MM.1S (cell line): Measurements from ENCODE around the gene LNP1.
A peak's percentile ranks its signal among the peaks of the same experiment; 100 is the strongest.

ENCODE experiments used
- DNase-seq: peaks from one replicate; pipeline ENCODE4 v3.0.0-alpha.2; 2015
- H2AFZ ChIP-seq: fragments of 300-600 bp; sonication (generic); 2 replicates; pipeline ENCODE4 v1.6.0; 2016; ENCODE audit warnings: antibody characterized with exemption, low read length
- H3F3A ChIP-seq: fragments of 300-600 bp; sonication (generic); 2 replicates; pipeline ENCODE4 v1.6.1; 2016; ENCODE audit warnings: mild to moderate bottlenecking, antibody characterized with exemption, low read length, moderate library complexity, mixed read lengths; ENCODE audit not compliant: insufficient read depth
- H3K27ac ChIP-seq: fragments of 300-600 bp; sonication (generic); 2 replicates; pipeline ENCODE4 v1.5.1; 2016; ENCODE audit warnings: mild to moderate bottlenecking, low read length
- H3K27me3 ChIP-seq: fragments of 300-600 bp; sonication (generic); replicated peaks from 2 replicates; pipeline ENCODE4 v1.6.0; 2016; ENCODE audit warnings: low read length; ENCODE audit not compliant: insufficient read depth
- H3K36me3 ChIP-seq: fragments of 300-600 bp; sonication (generic); replicated peaks from 2 replicates; pipeline ENCODE4 v1.6.1; 2016; ENCODE audit warnings: mild to moderate bottlenecking, low read length, mixed read lengths; ENCODE audit not compliant: insufficient read depth
- H3K4me1 ChIP-seq: fragments of 300-600 bp; sonication (generic); 2 replicates; pipeline ENCODE4 v1.6.1; 2016; ENCODE audit warnings: low read length, mixed read lengths
- H3K4me2 ChIP-seq: fragments of 300-600 bp; sonication (generic); 2 replicates; pipeline ENCODE4 v1.6.0; 2016; ENCODE audit warnings: low read depth, low read length
- H3K4me3 ChIP-seq: fragments of 300-600 bp; sonication (generic); 2 replicates; pipeline ENCODE4 v1.5.1; 2016; ENCODE audit warnings: low read length, mixed read lengths
- H3K79me2 ChIP-seq: fragments of 300-600 bp; sonication (generic); 2 replicates; pipeline ENCODE4 v1.6.1; 2016; ENCODE audit warnings: mixed run types, low read length, mixed read lengths
- H3K9ac ChIP-seq: fragments of 300-600 bp; sonication (generic); 2 replicates; pipeline ENCODE4 v1.6.1; 2016; ENCODE audit warnings: low read length, mixed read lengths
- H3K9me2 ChIP-seq: fragments of 300-600 bp; sonication (generic); replicated peaks from 2 replicates; pipeline ENCODE4 v1.6.1; 2016; ENCODE audit warnings: mild to moderate bottlenecking, low read length, mixed read lengths; ENCODE audit not compliant: insufficient read depth
- H3K9me3 ChIP-seq: fragments of 300-600 bp; sonication (generic); replicated peaks from 2 replicates; pipeline ENCODE4 v1.6.1; 2016; ENCODE audit warnings: mild to moderate bottlenecking, low read length, mixed read lengths; ENCODE audit not compliant: insufficient read depth
- H4K20me1 ChIP-seq: fragments of 300-600 bp; sonication (generic); 2 replicates; pipeline ENCODE4 v1.6.1; 2016; ENCODE audit warnings: mild to moderate bottlenecking, low read length, moderate library complexity, mixed read lengths; ENCODE audit not compliant: insufficient read depth
- CTCF ChIP-seq: fragments of 300-600 bp; sonication (generic); IDR thresholded peaks from 2 replicates; pipeline ENCODE4 v1.5.1; 2016; ENCODE audit warnings: antibody characterized with exemption, low read length, mixed read lengths
- EZH2 ChIP-seq: fragments of 300-600 bp; sonication (generic); optimal IDR thresholded peaks from 2 replicates; pipeline ENCODE3; 2017; ENCODE audit warnings: low read depth, mild to moderate bottlenecking, antibody characterized with exemption, low read length, mixed read lengths
- EZH2phosphoT487 ChIP-seq: fragments of 300-600 bp; sonication (generic); IDR thresholded peaks from 2 replicates; pipeline ENCODE4 v1.6.1; 2018; ENCODE audit warnings: antibody characterized with exemption, low read length

LNP1 gene

GRCh38 chr3:100489118-100489517 is 87.8 kb downstream of the LNP1 start:
- Histone ChIP-seq H3K4me3 (no peak overlapping the region), H3K9me2 (no peaks in the 10 kb centered on the region), H3K9ac (no peak overlapping the region), H3K79me2 (no peaks in the 10 kb centered on the region), H3K27me3 (no peaks in the 10 kb centered on the region), H3K4me2 (no peak overlapping the region), H3F3A (no peaks in the 10 kb centered on the region), H3K4me1 (0 out of 2 replicates have a peak, but pooled peaks cover 4% of the 10 kb centered on the region), H3K27ac (no peak overlapping the region), H2AFZ (no peak overlapping the region), H3K9me3 (no peaks in the 10 kb centered on the region), H4K20me1 (no peaks in the 10 kb centered on the region), H3K36me3 (no peaks in the 10 kb centered on the region)
- no peak for DNase-seq
- TF ChIP-seq CTCF (no peak), EZH2phosphoT487 (no peak), EZH2 (no peak)

GRCh38 chr3:100492059-100493006 is 91.0 kb downstream of the LNP1 start, which contains the start of gene TMEM45A:
Gene TMEM45A, plus strand, starts transcription at chr3:100492619. Its CDS starts 62,593 bp downstream, at chr3:100555212.
- Histone ChIP-seq H3K4me2 (peak within 1 kb of the TSS; percentile 78), H3F3A (peaks cover 13% of the 10 kb centered on the region), H3K79me2 (no peaks in the 10 kb centered on the region), H3K36me3 (no peaks in the 10 kb centered on the region), H2AFZ (peak within 1 kb of the TSS; percentile 97), H3K27me3 (no peaks in the 10 kb centered on the region), H3K4me1 (peaks cover 24% of the 10 kb centered on the region), H4K20me1 (no peaks in the 10 kb centered on the region), H3K9ac (peak within 1 kb of the TSS; percentile 47; the same call in 1 of the 2 replicates), H3K27ac (no peak within 1 kb of the TSS), H3K4me3 (peak within 1 kb of the TSS; percentile 73), H3K9me2 (no peaks in the 10 kb centered on the region), H3K9me3 (no peaks in the 10 kb centered on the region)
- peak; percentile 87 for DNase-seq
- TF ChIP-seq CTCF (no peak), EZH2phosphoT487 (no peak), EZH2 (no peak)

- Histone ChIP-seq H3K4me3 (no peak overlapping the region), H3K4me2 (peak overlapping the region; percentile 27), H3K79me2 (no peaks in the 10 kb centered on the region), H2AFZ (peak overlapping the region; percentile 1; the same call in 1 of the 2 replicates), H3K9me2 (no peaks in the 10 kb centered on the region), H3K4me1 (peaks cover 25% of the 10 kb centered on the region), H4K20me1 (no peaks in the 10 kb centered on the region), H3K9ac (no peak overlapping the region), H3K27me3 (no peaks in the 10 kb centered on the region), H3F3A (peaks cover 16% of the 10 kb centered on the region), H3K9me3 (no peaks in the 10 kb centered on the region), H3K27ac (peak overlapping the region; percentile 62; the same call in 1 of the 2 replicates), H3K36me3 (no peaks in the 10 kb centered on the region)
- TF ChIP-seq CTCF (no peak), EZH2phosphoT487 (no peak), EZH2 (no peak)
- DNase-seq = peak; percentile 75
Observed at GRCh38 chr3:100496711-100497261, 95.4 kb downstream of the LNP1 start.
